Kidney (tissue), 14 donors: ENCODE results near the gene RPL26. TPM values are rescaled to one million over a fixed set of nuclear protein-coding genes. Genes with fewer than 3 reads are reported as not detected.

ENCODE experiments used
- DNase-seq, 5 donors: peaks; one replicate each; pipeline ENCODE4 v3.0.0-alpha.2; 2013 to 2020
- FAIRE-seq: peaks from 2 replicates; lab custom pipeline; 2012; peaks lifted over from hg19 to GRCh38; lab: Jason Lieb, UNC
- H3K27ac ChIP-seq, 2 donors: one replicate each; pipeline ENCODE4 v1.7.0; 2013; ENCODE audit warnings: low read depth in 2 of 2, low read length in 2 of 2, inconsistent platforms in 1 of 2
- H3K27me3 ChIP-seq: one replicate; pipeline ENCODE4 v1.7.1; 2013; ENCODE audit warnings: low read length, inconsistent platforms; ENCODE audit not compliant: control insufficient read depth, insufficient read depth
- H3K36me3 ChIP-seq, 3 donors: one replicate each; pipeline versions ENCODE4 v1.7.0 to v1.7.1; 2013; ENCODE audit warnings: low read length in 3 of 3, control low read depth in 1 of 3, inconsistent platforms in 1 of 3; ENCODE audit not compliant: insufficient read depth in 3 of 3, control insufficient read depth in 2 of 3
- H3K4me1 ChIP-seq, 3 donors: one replicate each; pipeline versions ENCODE4 v1.7.0 to v1.7.1; 2013; ENCODE audit warnings: low read length in 3 of 3, inconsistent platforms in 1 of 3, low read depth in 1 of 3; ENCODE audit not compliant: control insufficient read depth in 2 of 3, insufficient read depth in 2 of 3
- H3K4me3 ChIP-seq, 3 donors: one replicate each; pipeline versions ENCODE4 v1.7.0 to v1.8.1; 2013; ENCODE audit warnings: low read length in 3 of 3, control low read depth in 1 of 3, inconsistent platforms in 1 of 3
- H3K9ac ChIP-seq, 3 donors: one replicate each; pipeline versions ENCODE4 v1.7.0 to v1.7.1; 2013; ENCODE audit warnings: low read length in 3 of 3, control low read depth in 1 of 3, inconsistent platforms in 1 of 3
- H3K9me3 ChIP-seq, 3 donors: one replicate each; pipeline versions ENCODE4 v1.7.0 to v1.7.1; 2013; ENCODE audit warnings: low read length in 3 of 3, control low read depth in 1 of 3, inconsistent platforms in 1 of 3; ENCODE audit not compliant: control insufficient read depth in 2 of 3, insufficient read depth in 1 of 3
- intact Hi-C: fragments of 100-400 bp; cut with DNase I; formaldehyde crosslinking; loops from one replicate; pipeline ENCODE4 v1.11.1; 2022
- polyA plus RNA-seq: library from polyadenylated mRNA; stranded (reverse); fragments of 350-450 nt; fragmentation: Illumina TruSeq; extraction: RNeasy Lipid Tissue Mini Kit (QIAGEN cat#74804); gene quantifications from one replicate; pipeline ENCODE4 v1.2.3, GENCODE V29; 2014; ENCODE audit warnings: low read depth, low replicate concordance; ENCODE audit not compliant: insufficient read depth
- total RNA-seq: library from RNA; stranded (reverse); fragmentation: NEBNext Ultra II Directional; extraction: Animal tissue kit (Norgen Biotek cat#: 25700); gene quantifications from one replicate; pipeline ENCODE4 v1.2.1, GENCODE V29; 2021
- TF ChIP-seq, protein P1 (sequence below): IDR thresholded peaks from 3 replicates; pipeline ENCODE4 v1.5.1; 2012; ENCODE audit warnings: mild to moderate bottlenecking, moderate library complexity, borderline replicate concordance; ENCODE audit not compliant: insufficient read depth; ENCODE audit errors: extremely low read depth
- donor health status: control.
- donor health status: control.
- donor health status: control.
- donor health status: control.
- donor health status: control.
- donor health status: DM: yes; HTN: yes; CAD: no.
- donor health status: Normal renal cell carcinoma (clear cell type).

Gene RPL26
- total and polyA plus RNA-seq, 2 donors from 2014 or later, result 1,267 to 2,696 TPM

DNA sequence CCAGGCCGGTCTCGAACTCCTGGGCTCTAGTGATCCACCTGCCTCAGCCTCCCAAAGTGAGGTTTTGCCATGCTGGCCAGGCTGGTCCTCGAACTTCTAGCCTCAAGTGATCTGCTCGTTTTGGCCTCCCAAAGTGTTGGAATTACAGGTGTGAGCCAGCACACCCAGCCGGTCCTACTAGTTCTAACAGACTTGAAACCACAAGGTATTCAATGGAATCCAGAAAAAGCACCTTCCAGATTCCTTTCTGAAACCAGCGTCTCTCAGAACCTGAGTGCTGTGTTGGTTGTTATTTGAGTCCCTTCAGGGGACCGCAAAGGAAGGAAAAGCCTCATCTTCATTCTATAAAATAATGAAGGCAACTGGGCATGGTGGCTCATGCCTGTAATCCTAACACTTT is 10.6 kb downstream of the RPL26 start:
- intact Hi-C loops, result no loop called here
- FAIRE-seq, result no peak

DNA sequence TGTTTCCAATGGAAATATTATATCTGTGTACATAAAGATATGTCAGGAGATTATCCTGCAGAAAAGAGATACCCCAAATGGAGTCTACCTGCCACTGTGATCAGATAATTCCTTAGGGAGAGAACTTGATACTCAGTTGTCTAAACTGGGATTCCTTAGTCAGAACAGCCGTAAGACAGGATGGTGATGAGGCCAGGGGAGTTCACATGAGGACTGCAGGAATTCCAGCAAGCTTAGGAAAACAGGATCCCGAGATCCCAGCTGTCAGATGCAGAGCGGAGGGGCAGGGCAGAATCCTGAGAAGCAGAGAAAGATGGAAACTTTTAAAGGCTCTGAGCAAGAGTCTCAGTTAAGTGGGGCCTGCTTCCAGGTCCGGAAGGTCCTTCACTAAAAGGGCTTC is 11.2 kb downstream of the RPL26 start:
- H3K9ac ChIP-seq, result no peak overlapping the region
- no peaks in the 10 kb centered on the region for H3K27me3 ChIP-seq
- DNase-seq (no peak), FAIRE-seq (no peak)
- no peak overlapping the region for H3K27ac ChIP-seq
- peaks cover 0 to 12% (median 6%) of the 10 kb centered on the region in 3 donors for H3K36me3 ChIP-seq
- TF ChIP-seq, protein P1, sequence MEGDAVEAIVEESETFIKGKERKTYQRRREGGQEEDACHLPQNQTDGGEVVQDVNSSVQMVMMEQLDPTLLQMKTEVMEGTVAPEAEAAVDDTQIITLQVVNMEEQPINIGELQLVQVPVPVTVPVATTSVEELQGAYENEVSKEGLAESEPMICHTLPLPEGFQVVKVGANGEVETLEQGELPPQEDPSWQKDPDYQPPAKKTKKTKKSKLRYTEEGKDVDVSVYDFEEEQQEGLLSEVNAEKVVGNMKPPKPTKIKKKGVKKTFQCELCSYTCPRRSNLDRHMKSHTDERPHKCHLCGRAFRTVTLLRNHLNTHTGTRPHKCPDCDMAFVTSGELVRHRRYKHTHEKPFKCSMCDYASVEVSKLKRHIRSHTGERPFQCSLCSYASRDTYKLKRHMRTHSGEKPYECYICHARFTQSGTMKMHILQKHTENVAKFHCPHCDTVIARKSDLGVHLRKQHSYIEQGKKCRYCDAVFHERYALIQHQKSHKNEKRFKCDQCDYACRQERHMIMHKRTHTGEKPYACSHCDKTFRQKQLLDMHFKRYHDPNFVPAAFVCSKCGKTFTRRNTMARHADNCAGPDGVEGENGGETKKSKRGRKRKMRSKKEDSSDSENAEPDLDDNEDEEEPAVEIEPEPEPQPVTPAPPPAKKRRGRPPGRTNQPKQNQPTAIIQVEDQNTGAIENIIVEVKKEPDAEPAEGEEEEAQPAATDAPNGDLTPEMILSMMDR, result no peak
- peaks cover 0 to 4% (median 2%) of the 10 kb centered on the region in 3 donors for H3K4me1 ChIP-seq
- no peak overlapping the region for H3K4me3 ChIP-seq
- intact Hi-C loops, result no loop called here
- no peaks in the 10 kb centered on the region for H3K9me3 ChIP-seq

More for the DNA sequence above, 10.6 kb downstream of the RPL26 start:
- Histone ChIP-seq H3K4me1 (peaks cover 0 to 7% (median 6%) of the 10 kb centered on the region in 3 donors), H3K36me3 (peaks cover 0 to 12% (median 6%) of the 10 kb centered on the region in 3 donors), H3K27me3 (no peaks in the 10 kb centered on the region), H3K9me3 (no peaks in the 10 kb centered on the region), H3K4me3 (no peak overlapping the region), H3K27ac (no peak overlapping the region), H3K9ac (no peak overlapping the region)
- TF ChIP-seq, protein P1, result no peak
- no peak for DNase-seq

DNA sequence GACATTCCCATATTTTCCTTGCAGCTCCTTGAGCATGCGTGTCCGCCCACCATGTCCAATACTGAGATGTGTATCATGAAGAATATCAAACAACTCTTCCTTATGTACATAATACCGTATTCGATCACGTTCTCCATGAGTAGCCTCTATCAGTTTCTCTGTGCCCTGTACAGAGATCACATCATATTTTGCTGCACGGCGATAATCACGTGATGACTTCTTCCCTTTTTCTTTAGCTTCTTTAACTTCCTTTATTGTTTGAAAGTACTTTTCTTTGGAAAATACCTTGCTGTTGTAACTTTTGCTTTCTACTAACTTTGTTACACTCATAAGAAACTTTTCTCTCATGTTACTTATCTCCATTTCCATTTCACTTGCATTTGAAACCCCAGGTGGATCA is 13.0 kb downstream of the RPL26 start:
- H3K27me3 ChIP-seq, result no peaks in the 10 kb centered on the region
- FAIRE-seq (no peak), DNase-seq (no peak)
- H3K27ac ChIP-seq, result no peak overlapping the region
- H3K36me3 ChIP-seq, result peaks cover 0 to 12% (median 6%) of the 10 kb centered on the region in 3 donors
- no peak overlapping the region for H3K4me3 ChIP-seq
- no peaks in the 10 kb centered on the region for H3K9me3 ChIP-seq
- intact Hi-C loops, result no loop called here
- TF ChIP-seq, protein P1, result no peak
- H3K9ac ChIP-seq, result no peak overlapping the region
- no peaks in the 10 kb centered on the region for H3K4me1 ChIP-seq

DNA sequence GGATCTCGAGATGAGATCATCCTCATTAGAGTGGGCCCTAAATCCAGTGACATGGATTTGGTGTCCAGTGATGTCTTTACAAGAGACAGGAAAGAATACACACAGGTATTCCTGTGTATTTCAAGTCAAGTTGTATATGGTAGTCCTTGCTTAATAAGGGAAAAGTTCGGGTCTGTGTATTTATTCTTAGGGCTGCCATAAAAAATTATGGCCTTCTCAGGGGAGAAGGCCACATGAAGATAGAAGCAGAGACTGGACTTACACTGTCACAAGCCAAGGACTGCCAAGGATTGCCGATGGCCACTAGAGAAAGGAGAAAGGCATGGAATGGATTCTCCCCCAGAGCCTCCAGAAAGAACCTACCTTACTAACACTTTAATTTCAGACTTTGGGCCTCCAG is 14.8 kb downstream of the RPL26 start:
- TF ChIP-seq, protein P1, result no peak

More for the DNA sequence above, 14.8 kb downstream of the RPL26 start:
- DNase-seq, result no peak
- intact Hi-C loops, result no loop called here
- no peaks in the 10 kb centered on the region for H3K27me3 ChIP-seq
- no peak overlapping the region for H3K9ac ChIP-seq
- peaks cover 0 to 12% (median 6%) of the 10 kb centered on the region in 3 donors for H3K36me3 ChIP-seq
- H3K4me3 ChIP-seq, result no peak overlapping the region
- H3K27ac ChIP-seq, result no peak overlapping the region
- H3K4me1 ChIP-seq, result no peaks in the 10 kb centered on the region
- no peak for FAIRE-seq
- H3K9me3 ChIP-seq, result no peaks in the 10 kb centered on the region
